AG09319 (cell line): ENCODE results near the gene CCDC167.
"Not testable (repeated sequence)": the region's sequence is repeated elsewhere in the genome, so short reads cannot be mapped to it uniquely, and the experiment has no call there.

Source experiments
- DNase-seq: peaks from one replicate; pipeline ENCODE4 v3.0.0-alpha.2; 2010; ENCODE audit warnings: low read depth; ENCODE audit errors: extremely low read depth
- CTCF ChIP-seq: IDR thresholded peaks from 2 replicates; pipeline ENCODE4 v1.5.1; 2011; ENCODE audit warnings: low read depth, mild to moderate bottlenecking, inconsistent platforms, low read length, moderate library complexity

Gene CCDC167

GRCh38 chr6:37501632-37502491 is 2.2 kb upstream of the CCDC167 start:
- TF ChIP-seq CTCF = no peak

GRCh38 chr6:37500904-37501303 is 1.2 kb upstream of the CCDC167 start:
- not testable (repeated sequence) for DNase-seq

More at GRCh38 chr6:37501632-37502491, 2.2 kb upstream of the CCDC167 start:
- no peak for DNase-seq

GRCh38 chr6:37500294-37500608 is 558 bp upstream of the CCDC167 start:
- no peak for DNase-seq

GRCh38 chr6:37496951-37497885 is 2.5 kb downstream of the CCDC167 start:
- DNase-seq = no peak
- TF ChIP-seq CTCF = no peak

More at GRCh38 chr6:37500294-37500608, 558 bp upstream of the CCDC167 start:
- TF ChIP-seq CTCF = no peak

GRCh38 chr6:37495244-37495934 is 4.3 kb downstream of the CCDC167 start:
- DNase-seq = no peak
- TF ChIP-seq CTCF = no peak

- DNase-seq = no peak
- no peak for TF ChIP-seq CTCF
Measured at GRCh38 chr6:37493661-37493995, 6.1 kb downstream of the CCDC167 start.

- no peak for TF ChIP-seq CTCF
- no peak for DNase-seq
Measured at GRCh38 chr6:37492991-37493660, 6.6 kb downstream of the CCDC167 start.
